ENCODE measurements around the gene PAK4.
"Not testable (repeated sequence)": the region's sequence is repeated elsewhere in the genome, so short reads cannot be mapped to it uniquely, and the experiment has no call there.

PAK4 gene

GRCh38 chr19:39090881-39091280 is 34.7 kb upstream of the PAK4 start:
- H3K4me3 ChIP-seq (ENCODE audit: low read length), result no peak overlapping the region
- no peak for TF ChIP-seq ZNF274 (IDR thresholded peaks at IDR 0.05; ENCODE audit: low read depth, low read length)

GRCh38 chr19:39095799-39096540 is 29.6 kb upstream of the PAK4 start:
- H3K4me3 ChIP-seq (ENCODE audit: low read length), result not testable (repeated sequence)

- TF ChIP-seq ZNF274 (IDR thresholded peaks at IDR 0.05; ENCODE audit: low read depth, low read length), result no peak
- no peak overlapping the region for H3K4me3 ChIP-seq (ENCODE audit: low read length)
Observed at GRCh38 chr19:39097299-39097698, 28.3 kb upstream of the PAK4 start.

GRCh38 chr19:39097721-39098120 is 27.9 kb upstream of the PAK4 start:
- H3K4me3 ChIP-seq (ENCODE audit: low read length), result no peak overlapping the region
- no peak for TF ChIP-seq ZNF274 (IDR thresholded peaks at IDR 0.05; ENCODE audit: low read depth, low read length)

- no peak for TF ChIP-seq ZNF274 (IDR thresholded peaks at IDR 0.05; ENCODE audit: low read depth, low read length)
- no peak overlapping the region for H3K4me3 ChIP-seq (ENCODE audit: low read length)
Observed at GRCh38 chr19:39098365-39099269, 27.0 kb upstream of the PAK4 start.

- no peak for TF ChIP-seq ZNF274 (IDR thresholded peaks at IDR 0.05; ENCODE audit: low read depth, low read length)
- H3K4me3 ChIP-seq (ENCODE audit: low read length), result no peak overlapping the region
Observed at GRCh38 chr19:39099341-39099740, 26.2 kb upstream of the PAK4 start.

GRCh38 chr19:39100500-39101166 is 25.0 kb upstream of the PAK4 start:
- H3K4me3 ChIP-seq (ENCODE audit: low read length), result no peak overlapping the region
- no peak for TF ChIP-seq ZNF274 (IDR thresholded peaks at IDR 0.05; ENCODE audit: low read depth, low read length)

- TF ChIP-seq ZNF274 (IDR thresholded peaks at IDR 0.05; ENCODE audit: low read depth, low read length), result no peak
- no peak overlapping the region for H3K4me3 ChIP-seq (ENCODE audit: low read length)
Observed at GRCh38 chr19:39103151-39103550, 22.4 kb upstream of the PAK4 start.

- no peak overlapping the region for H3K4me3 ChIP-seq (ENCODE audit: low read length)
- TF ChIP-seq ZNF274 (IDR thresholded peaks at IDR 0.05; ENCODE audit: low read depth, low read length), result no peak
Observed at GRCh38 chr19:39104186-39104596, 21.4 kb upstream of the PAK4 start.

GRCh38 chr19:39106194-39106593 is 19.4 kb upstream of the PAK4 start:
- no peak overlapping the region for H3K4me3 ChIP-seq (ENCODE audit: low read length)
- TF ChIP-seq ZNF274 (IDR thresholded peaks at IDR 0.05; ENCODE audit: low read depth, low read length), result no peak

- TF ChIP-seq ZNF274 (IDR thresholded peaks at IDR 0.05; ENCODE audit: low read depth, low read length), result no peak
- H3K4me3 ChIP-seq (ENCODE audit: low read length), result no peak overlapping the region
Observed at GRCh38 chr19:39109641-39110040, 15.9 kb upstream of the PAK4 start.

- no peak overlapping the region for H3K4me3 ChIP-seq (ENCODE audit: low read length)
- no peak for TF ChIP-seq ZNF274 (IDR thresholded peaks at IDR 0.05; ENCODE audit: low read depth, low read length)
Observed at GRCh38 chr19:39110263-39110967, 15.2 kb upstream of the PAK4 start.

- H3K4me3 ChIP-seq (ENCODE audit: low read length), result no peak overlapping the region
- TF ChIP-seq ZNF274 (IDR thresholded peaks at IDR 0.05; ENCODE audit: low read depth, low read length), result no peak
Observed at GRCh38 chr19:39111593-39112199, 13.9 kb upstream of the PAK4 start.

All from GM08714 (cell line).